ENCODE measurements around the gene MRPL43. TPM values are rescaled to one million over a fixed set of nuclear protein-coding genes. Genes with fewer than 3 reads are reported as not detected.

MRPL43 gene
- total and polyA plus RNA-seq, 9 of the 15 experiments (the other 6 are each of a cell fraction or from before 2014, with no cell fraction given): 15.1 to 63.7 (median 37.2) TPM

DNA sequence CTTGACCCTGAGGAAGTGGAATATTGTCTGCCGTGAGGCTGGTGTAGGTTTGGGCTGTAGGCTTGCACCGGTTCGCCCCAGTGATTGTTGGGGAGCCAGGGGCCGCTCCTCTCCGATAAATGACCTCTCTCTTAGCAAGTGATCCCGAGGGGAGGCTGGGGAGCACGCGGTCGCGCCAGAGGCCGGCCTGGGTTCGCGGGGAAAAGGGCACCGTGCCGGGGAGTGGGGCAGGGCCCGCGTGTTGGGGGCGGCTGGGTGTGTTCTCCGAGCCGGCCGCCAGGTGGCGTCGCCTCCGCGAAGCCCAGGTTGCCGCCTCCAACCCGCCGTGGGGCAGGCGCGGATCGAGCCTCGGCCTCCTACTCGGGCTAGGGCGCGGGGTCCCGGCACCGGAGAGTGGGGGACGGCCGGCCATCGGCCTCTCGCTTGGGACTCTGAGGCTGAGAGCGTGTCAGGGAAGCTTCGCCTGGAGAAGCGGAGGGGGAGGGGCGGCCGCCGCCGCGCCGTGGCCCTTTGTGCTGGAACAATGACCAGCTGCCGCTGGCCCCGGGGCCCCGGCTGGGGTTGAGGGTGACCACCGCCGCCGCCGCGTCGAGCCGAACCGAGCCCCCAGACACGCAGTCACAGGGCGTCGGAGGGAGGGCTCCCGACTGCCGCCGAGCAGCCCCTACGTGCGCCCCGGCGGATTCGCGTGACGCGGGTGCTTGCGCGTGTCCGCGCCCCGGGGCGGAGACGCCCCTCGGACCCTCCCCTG lies 11.9 kb upstream of the MRPL43 start (continued):
- TF ChIP-seq SIRT6 (IDR thresholded peaks at IDR 0.05; ENCODE audit: low read depth, low read length): no peak
- no peak for TF ChIP-seq ZNF561 (CRISPR knock-in tag; conservative IDR thresholded peaks at IDR 0.05)
- peak; percentile 60 for TF ChIP-seq CXXC5 (CRISPR knock-in tag; IDR thresholded peaks at IDR 0.05)
- no peak for TF ChIP-seq PRDM10 (IDR thresholded peaks at IDR 0.05; ENCODE audit: partially characterized antibody)
- no peak for TF ChIP-seq ARID1B (IDR thresholded peaks at IDR 0.05)
- no peak for TF ChIP-seq NCOA2 (IDR thresholded peaks at IDR 0.05; ENCODE audit: partially characterized antibody in 2 of 2)
- TF ChIP-seq RBM34 (IDR thresholded peaks at IDR 0.05; ENCODE audit: borderline replicate concordance, insufficient read depth, low read length): no peak
- TF ChIP-seq RAD21 (CRISPR knock-in tag; conservative IDR thresholded peaks at IDR 0.05 in 1 of 2, IDR thresholded peaks at IDR 0.05 in 1 of 2): peak; percentile 36 to 55; a peak in 3 of 4 replicates
- no peak for TF ChIP-seq PTRF (tag; IDR thresholded peaks at IDR 0.05)
- TF ChIP-seq ZNF584 (CRISPR knock-in tag; IDR thresholded peaks at IDR 0.05; ENCODE audit: low read depth): no peak
- TF ChIP-seq ZNF408 (CRISPR knock-in tag; IDR thresholded peaks at IDR 0.05; ENCODE audit: low read depth): no peak
- peak; percentile 79; the same call in 1 of the 2 replicates for TF ChIP-seq CBX1 (IDR thresholded peaks at IDR 0.05; ENCODE audit: low read depth)
- TF ChIP-seq TRIM28 (IDR thresholded peaks at IDR 0.05): no peak
- no peak for TF ChIP-seq THRAP3 (IDR thresholded peaks at IDR 0.05; ENCODE audit: borderline replicate concordance)
- TF ChIP-seq ZNF232 (CRISPR knock-in tag; IDR thresholded peaks at IDR 0.05): no peak
- TF ChIP-seq GTF2F1 (IDR thresholded peaks at IDR 0.05; ENCODE audit: low read depth, low read length): no peak
- no peak for TF ChIP-seq GABPA (tag; conservative IDR thresholded peaks at IDR 0.05; ENCODE audit: low read depth)
- TF ChIP-seq ZNF140 (CRISPR knock-in tag; IDR thresholded peaks at IDR 0.05): no peak
